Epidermal melanocyte (primary cell): Measurements from ENCODE around the gene MPRIP.
"Not testable (repeated sequence)": the region's sequence is repeated elsewhere in the genome, so short reads cannot be mapped to it uniquely, and the experiment has no call there.

Experiments used
- DNase-seq: peaks from one replicate; pipeline ENCODE4 v3.0.0; 2011; ENCODE audit warnings: low spot score; ENCODE audit not compliant: insufficient read length

MPRIP gene

GRCh38 chr17:17182598-17183136 lies 140.4 kb downstream of the MPRIP start:
- no peak for DNase-seq

GRCh38 chr17:17183744-17184143 lies 141.5 kb downstream of the MPRIP start:
- no peak for DNase-seq

DNA sequence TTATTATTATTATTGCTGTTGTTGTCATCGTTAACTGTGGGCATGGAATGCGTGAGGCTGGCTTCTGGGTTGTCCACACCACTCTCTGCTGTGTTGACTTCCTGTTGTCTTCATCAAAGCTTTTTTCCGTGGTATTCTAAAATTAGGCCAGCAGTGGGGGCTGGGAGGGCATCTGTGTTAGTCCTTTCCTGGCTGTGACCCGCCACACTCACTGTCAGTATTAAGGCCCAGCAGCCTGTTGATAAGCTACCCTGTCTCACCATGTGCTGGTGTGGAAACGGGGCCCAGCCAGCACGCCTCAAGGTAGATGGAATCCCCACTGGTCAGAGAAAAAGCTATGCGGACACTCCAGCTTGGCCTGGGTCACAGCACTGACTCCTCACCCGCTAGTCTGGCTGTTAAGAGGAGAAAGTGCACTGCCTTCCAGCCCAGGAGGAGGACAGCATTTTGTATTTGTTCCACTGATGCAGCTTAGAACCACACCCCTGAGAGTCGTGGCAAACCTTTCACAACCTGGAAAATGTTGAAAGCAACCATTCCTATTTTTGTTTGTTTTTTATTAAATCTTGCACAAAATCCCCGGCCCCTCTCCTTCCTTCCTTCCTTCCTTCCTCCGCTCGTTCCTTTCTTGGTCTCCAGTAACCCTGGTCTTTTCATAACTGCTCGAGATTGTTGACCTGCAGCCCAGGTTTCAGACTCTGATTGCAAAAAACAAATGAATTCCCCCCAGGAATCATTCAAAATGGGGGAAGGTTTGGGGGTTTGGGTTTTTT lies 142.9 kb downstream of the MPRIP start:
- not testable (repeated sequence) for DNase-seq

- DNase-seq = no peak
These were observed 143.8 kb downstream of the MPRIP start for GRCh38 chr17:17186051-17186450.

- peak; percentile 49 for DNase-seq
These were observed 144.6 kb downstream of the MPRIP start for GRCh38 chr17:17186551-17187505.

- no peak for DNase-seq
These were observed 146.3 kb downstream of the MPRIP start for GRCh38 chr17:17188586-17188985.

GRCh38 chr17:17189559-17189958 lies 147.3 kb downstream of the MPRIP start:
- no peak for DNase-seq

DNA sequence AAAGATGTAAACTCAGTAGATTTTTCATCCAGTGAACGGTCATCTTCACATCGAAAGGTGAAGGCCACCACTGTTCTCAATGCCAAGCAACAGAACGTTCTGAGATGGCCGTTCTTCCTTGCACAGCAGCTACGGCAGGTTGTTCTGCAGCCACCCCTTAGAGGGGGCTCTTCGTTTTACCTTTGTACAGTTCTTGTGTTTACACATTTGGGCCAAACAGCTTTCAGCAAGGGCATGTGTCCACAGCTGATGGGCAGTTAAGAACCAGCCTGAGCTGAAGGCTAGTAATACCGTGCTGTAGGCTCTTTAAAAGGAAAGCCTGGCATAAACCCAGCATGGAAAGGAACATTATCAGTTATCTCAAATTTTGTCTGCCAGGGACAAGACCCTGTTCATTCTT lies 147.9 kb downstream of the MPRIP start:
- no peak for DNase-seq

DNA sequence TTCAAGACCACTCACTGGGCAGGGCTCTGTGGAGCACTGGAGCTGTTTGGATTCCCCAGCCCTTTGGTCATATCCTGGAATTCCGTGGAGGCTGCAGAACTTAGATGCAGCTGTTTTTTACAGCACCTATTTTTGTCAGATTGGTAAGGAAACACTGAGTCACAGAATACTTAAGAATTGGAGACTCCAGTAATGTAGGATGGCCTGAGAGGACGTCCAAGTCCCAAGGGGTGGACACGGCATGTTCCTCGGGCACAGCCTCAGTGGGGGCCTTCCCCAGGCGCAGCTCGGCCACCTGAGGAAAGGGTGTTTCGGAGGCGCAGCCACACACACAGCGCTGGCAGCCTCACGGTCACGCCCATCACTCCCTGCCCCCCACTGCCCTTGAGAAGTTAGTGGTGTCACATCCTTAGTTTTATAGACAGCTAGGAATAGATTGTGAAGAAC lies 149.1 kb downstream of the MPRIP start:
- no peak for DNase-seq

GRCh38 chr17:17191961-17192381 lies 149.7 kb downstream of the MPRIP start:
- DNase-seq = no peak

GRCh38 chr17:17195466-17195865 lies 153.2 kb downstream of the MPRIP start:
- DNase-seq = not testable (repeated sequence)

DNA sequence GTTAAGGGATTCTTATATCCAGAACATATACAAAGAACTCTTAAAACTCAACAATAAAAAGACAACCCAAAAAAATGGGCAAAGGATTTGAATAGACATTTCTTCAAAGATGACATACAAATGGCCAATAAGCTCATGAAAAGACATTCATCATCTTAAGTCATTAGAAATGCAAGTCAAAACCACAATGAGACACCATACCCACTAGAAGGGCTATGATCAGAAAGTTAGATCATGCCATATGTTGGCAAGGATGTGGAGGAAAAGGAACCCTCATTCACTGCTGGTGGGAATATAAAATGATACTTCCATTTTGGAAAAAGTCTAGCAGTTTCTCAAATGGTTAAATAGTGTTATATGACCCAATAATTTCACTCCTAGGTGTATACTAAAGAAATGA lies 154.5 kb downstream of the MPRIP start:
- no peak for DNase-seq

DNA sequence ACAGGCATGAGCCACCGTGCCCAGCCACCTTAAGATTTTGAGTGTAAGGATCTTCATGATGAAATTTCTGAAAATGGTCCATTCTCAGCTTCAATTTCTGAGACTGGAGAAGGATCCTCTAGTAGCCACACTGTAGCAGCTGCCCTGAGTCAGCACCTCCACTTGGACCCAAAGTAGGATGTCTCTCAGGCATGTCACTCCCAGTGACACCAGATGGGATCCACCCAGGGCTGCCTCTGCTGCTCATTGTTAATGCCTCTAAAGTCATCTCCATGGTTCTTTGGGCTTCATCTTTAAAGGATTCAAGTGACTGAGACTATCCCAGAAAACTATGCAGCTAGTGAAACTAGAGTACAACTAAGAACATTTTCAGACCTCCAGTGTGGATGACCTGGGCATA lies 156.0 kb downstream of the MPRIP start:
- no peak for DNase-seq

GRCh38 chr17:17200311-17200710 lies 158.1 kb downstream of the MPRIP start:
- no peak for DNase-seq

- no peak for DNase-seq
These were observed 158.6 kb downstream of the MPRIP start for GRCh38 chr17:17200831-17201230.

- DNase-seq = no peak
These were observed 159.0 kb downstream of the MPRIP start for GRCh38 chr17:17201271-17201670.

DNA sequence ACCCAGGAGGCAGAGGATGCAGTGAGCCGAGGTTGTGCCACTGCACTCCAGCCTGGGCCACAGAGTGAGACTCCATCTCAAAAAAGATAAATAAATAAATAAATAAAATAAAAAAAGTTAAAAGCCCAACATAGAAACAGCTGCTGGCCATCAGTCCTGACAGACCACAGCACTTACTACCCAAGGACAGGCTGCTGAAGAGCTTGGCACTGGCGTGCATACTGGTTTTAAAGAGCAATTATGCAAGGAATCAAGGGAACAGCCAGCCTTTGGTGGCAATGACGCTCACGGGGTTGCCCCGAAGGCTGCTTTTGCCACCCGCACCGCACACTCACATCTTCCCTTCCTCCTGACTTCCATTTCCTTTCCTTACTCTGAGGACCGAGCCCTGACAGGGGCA lies 159.7 kb downstream of the MPRIP start:
- no peak for DNase-seq

DNA sequence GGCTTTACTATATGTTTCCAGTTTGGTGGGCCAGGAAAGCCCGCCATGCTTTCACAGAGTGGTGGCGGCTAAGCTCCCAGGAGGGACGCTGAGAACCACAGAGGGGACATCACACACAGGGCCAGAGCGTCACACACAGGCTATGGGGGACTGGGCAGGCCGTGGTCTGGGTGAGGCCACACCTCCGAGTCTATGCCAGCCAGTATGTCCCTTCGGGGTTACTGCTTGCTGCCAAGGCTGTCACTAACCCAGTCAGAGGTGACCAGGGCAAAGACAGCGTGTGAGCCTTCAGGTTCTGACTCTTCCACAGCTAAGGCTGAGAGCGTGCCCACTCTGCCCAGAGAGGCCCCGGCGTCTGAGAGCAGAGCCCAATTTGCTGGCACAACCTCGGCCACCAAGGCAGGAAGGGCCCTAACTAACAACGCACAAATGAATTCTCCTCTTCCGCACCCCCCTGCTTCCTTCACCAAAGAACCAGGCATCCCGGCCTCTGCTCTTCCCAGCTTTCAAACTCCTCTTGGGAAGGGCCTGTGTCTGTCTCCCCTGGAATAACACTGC lies 161.0 kb downstream of the MPRIP start:
- no peak for DNase-seq

DNA sequence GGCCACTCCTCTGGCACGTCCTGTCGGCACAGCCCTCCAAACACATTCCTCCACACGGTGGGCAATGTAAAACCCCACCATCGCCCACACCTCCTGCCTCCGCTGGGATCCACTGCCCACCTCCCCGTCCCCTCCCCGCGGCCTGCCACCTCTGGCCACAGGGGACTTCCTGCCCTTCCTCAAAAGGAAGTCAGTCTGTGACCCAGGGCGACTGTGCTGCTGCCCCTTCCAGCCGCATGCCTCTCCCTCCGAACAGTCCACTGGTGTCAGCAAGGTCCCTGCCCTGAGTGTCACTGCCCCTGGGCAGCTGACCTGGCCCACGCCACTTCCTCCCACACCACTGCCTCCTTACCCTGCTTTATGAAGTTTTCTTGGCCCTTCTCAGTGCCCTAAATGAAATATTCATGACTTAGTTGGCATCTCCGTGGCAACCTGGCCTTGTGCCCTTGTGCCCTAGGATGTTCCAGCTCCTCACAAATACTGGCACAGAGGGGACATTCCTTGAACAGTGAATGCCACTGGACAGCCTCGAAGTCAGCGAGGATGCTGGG lies 161.9 kb downstream of the MPRIP start:
- no peak for DNase-seq

- no peak for DNase-seq
These were observed 162.5 kb downstream of the MPRIP start for GRCh38 chr17:17204635-17205231.
